Calu3 (cell line): ENCODE measurements around the gene MGMT. TPM values are rescaled to one million over a fixed set of nuclear protein-coding genes. Genes with fewer than 3 reads are reported as not detected.

Experiments
- BruUV-seq: library from RNA; stranded (reverse); fragments of 400-500 nt; replicated peaks from 2 replicates; lab custom pipeline; 2021; lab: Mats Ljungman, UMichigan
- CTCF ChIA-PET: fragments of 300-600 bp; sonication (Branson Sonifier 250); formaldehyde crosslinking; loops from one replicate; lab custom pipeline; 2022; ENCODE audit warnings: antibody characterized with exemption; lab: Charles Lee
- DNase-seq: peaks from one replicate; pipeline ENCODE4 v3.0.0; 2022
- H3K27ac Mint-ChIP-seq: one replicate; pipeline ENCODE4 v1.8.0; 2022; ENCODE audit warnings: mixed read lengths; ENCODE audit not compliant: unreplicated experiment
- H3K27me3 Mint-ChIP-seq: one replicate; pipeline ENCODE4 v1.8.0; 2022; ENCODE audit warnings: mixed read lengths; ENCODE audit not compliant: unreplicated experiment
- H3K36me3 Mint-ChIP-seq: one replicate; pipeline ENCODE4 v1.8.0; 2022; ENCODE audit warnings: mild to moderate bottlenecking, moderate library complexity, mixed read lengths; ENCODE audit not compliant: insufficient read depth, unreplicated experiment
- H3K4me1 Mint-ChIP-seq: one replicate; pipeline ENCODE4 v1.8.0; 2022; ENCODE audit warnings: mild to moderate bottlenecking, low read depth, mixed read lengths; ENCODE audit not compliant: unreplicated experiment
- H3K4me3 Mint-ChIP-seq: one replicate; pipeline ENCODE4 v1.8.0; 2022; ENCODE audit warnings: mild to moderate bottlenecking, low read depth, moderate library complexity, mixed read lengths; ENCODE audit not compliant: unreplicated experiment
- H3K9me3 Mint-ChIP-seq: one replicate; pipeline ENCODE4 v1.8.0; 2022; ENCODE audit warnings: low read depth, mixed read lengths; ENCODE audit not compliant: unreplicated experiment
- CTCF ChIP-seq: fragments of 200-600 bp; IDR thresholded peaks from one replicate; pipeline ENCODE4 v1.8.0; 2022; ENCODE audit warnings: antibody characterized with exemption; ENCODE audit not compliant: unreplicated experiment
- intact Hi-C: fragments of 100-400 bp; cut with micrococcal nuclease; formaldehyde crosslinking; loops from one replicate; pipeline ENCODE4 v1.10.0; 2022; ENCODE audit not compliant: unreplicated experiment
- total RNA-seq: library from RNA; stranded (reverse); gene quantifications from 2 replicates; pipeline ENCODE4 v1.2.3, GENCODE V29; 2022

MGMT gene
- total RNA-seq, 1 experiment from 2014 or later: 8.3 TPM

DNA sequence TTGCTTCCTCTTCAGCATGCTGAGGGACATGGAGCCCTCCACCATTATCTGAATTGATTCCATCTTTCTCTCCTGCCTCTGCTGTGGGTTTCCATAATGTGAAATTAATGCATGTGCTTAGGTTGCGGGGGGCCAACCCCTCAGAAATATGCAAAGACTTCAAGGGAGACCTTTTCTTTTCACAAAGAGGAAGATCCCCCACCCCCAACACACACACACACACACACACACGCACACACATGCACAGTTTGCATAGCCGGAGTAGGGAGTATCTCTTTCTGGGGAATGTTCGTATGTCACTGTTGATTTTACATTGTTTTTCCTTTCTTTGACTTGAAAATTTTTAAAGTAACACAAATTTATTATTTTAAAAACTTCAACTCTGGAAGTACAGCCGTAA, 193.5 kb downstream of the MGMT start:
- Mint-ChIP-seq H3K27me3 (no peaks in the 10 kb centered on the region), H3K36me3 (no peaks in the 10 kb centered on the region), H3K27ac (no peak overlapping the region), H3K4me3 (no peak overlapping the region), H3K4me1 (no peaks in the 10 kb centered on the region), H3K9me3 (peaks cover 9% of the 10 kb centered on the region)
- TF ChIP-seq CTCF: no peak
- CTCF ChIA-PET: no interaction called here
- intact Hi-C loops: no loop called here
- DNase-seq: no peak
- BruUV-seq: no TSS peak

DNA sequence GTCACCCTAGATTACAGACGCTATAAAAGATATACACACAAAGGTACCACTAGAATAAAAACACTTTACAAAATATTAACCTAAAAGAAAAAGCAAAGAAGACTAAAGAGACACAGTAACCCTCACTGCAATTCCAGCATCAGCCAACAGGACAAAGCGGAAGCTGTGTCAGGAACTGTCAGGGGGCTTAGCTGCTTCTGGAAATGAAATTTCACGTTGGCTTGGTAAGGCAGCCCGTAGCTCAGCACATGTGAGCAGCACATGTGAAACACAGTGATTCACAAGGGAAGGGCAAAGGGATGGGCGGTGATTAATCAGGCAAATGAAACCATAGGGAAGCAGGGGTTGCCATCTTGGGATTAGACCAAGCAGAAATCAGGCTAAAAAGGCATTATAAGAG, 195.4 kb downstream of the MGMT start:
- Mint-ChIP-seq H3K4me3 (no peak overlapping the region), H3K27me3 (no peaks in the 10 kb centered on the region), H3K9me3 (peaks cover 12% of the 10 kb centered on the region), H3K27ac (no peak overlapping the region), H3K36me3 (no peaks in the 10 kb centered on the region), H3K4me1 (no peaks in the 10 kb centered on the region)
- CTCF ChIA-PET: no interaction called here
- intact Hi-C loops: no loop called here
- no peak for DNase-seq
- BruUV-seq: no TSS peak
- no peak for TF ChIP-seq CTCF

GRCh38 chr10:129670124-129670523, 203.1 kb downstream of the MGMT start:
- Mint-ChIP-seq H3K4me3 (no peak overlapping the region), H3K36me3 (no peaks in the 10 kb centered on the region), H3K9me3 (peaks cover 14% of the 10 kb centered on the region), H3K27ac (no peak overlapping the region), H3K27me3 (no peaks in the 10 kb centered on the region), H3K4me1 (no peaks in the 10 kb centered on the region)
- no peak for TF ChIP-seq CTCF
- no TSS peak for BruUV-seq
- CTCF ChIA-PET: no interaction called here
- DNase-seq: no peak
- intact Hi-C loops: no loop called here

- BruUV-seq: no TSS peak
- Mint-ChIP-seq H3K4me1 (no peaks in the 10 kb centered on the region), H3K36me3 (no peaks in the 10 kb centered on the region), H3K9me3 (peaks cover 10% of the 10 kb centered on the region), H3K27ac (no peak overlapping the region), H3K4me3 (no peak overlapping the region), H3K27me3 (no peaks in the 10 kb centered on the region)
- no peak for TF ChIP-seq CTCF
- DNase-seq: no peak
- intact Hi-C loops: no loop called here
- CTCF ChIA-PET: no interaction called here
These were observed 206.3 kb downstream of the MGMT start for GRCh38 chr10:129673292-129673691.
